SK-N-MC (cell line): ENCODE measurements around the gene ELOVL6.

ENCODE experiments used
- EZH2 ChIP-seq: fragments of 200-600 bp; sonication (generic); IDR thresholded peaks from one replicate; pipeline ENCODE4 v1.6.1; 2017; ENCODE audit warnings: antibody characterized with exemption
- POLR2AphosphoS5 ChIP-seq: IDR thresholded peaks from 2 replicates; pipeline ENCODE4 v1.6.1; 2012; ENCODE audit warnings: mild to moderate bottlenecking, low read depth, low read length, borderline replicate concordance

DNA sequence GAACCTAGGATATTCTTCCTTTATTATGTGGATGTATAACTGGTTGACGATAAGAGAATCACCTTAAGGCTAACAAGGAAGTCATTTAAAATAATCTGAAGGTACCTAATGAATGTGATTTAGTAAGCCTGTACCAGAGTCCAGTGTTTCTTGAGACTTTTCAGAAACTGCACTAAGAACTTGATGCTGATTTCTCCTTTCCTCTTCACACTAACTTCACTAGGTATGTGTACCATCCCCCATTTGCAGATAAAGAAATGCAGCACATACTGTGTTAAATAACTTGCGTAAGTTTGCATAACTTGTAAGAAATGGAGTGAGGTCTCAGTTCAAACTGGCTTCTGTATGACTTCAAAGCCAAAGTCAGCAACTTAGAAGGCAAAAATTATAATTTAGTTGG is 63.3 kb downstream of the ELOVL6 start:
- TF ChIP-seq POLR2AphosphoS5, result no peak
- TF ChIP-seq EZH2, result no peak
